Psoas muscle (tissue), 8 donors: ENCODE measurements around the gene RPS6KA3. TPM values are rescaled to one million over a fixed set of nuclear protein-coding genes. Genes with fewer than 3 reads are reported as not detected.

Source experiments
- ATAC-seq, 4 donors: fragments of 200-7000 bp; cut with Tn5 transposase; one replicate each; pipeline ENCODE4 v1.9.1; 2020; ENCODE audit warnings: moderate library complexity in 3 of 4, mild to moderate bottlenecking in 2 of 4
- DNase-seq, 2 donors: peaks; one replicate each; pipeline ENCODE4 v3.0.0-alpha.2; 2020
- H3K27ac ChIP-seq: fragments of 200-600 bp; one replicate; pipeline ENCODE4 v1.8.0; 2022
- H3K27me3 ChIP-seq, 3 donors: fragments of 200-600 bp in 1 of 3; one replicate each; pipeline versions ENCODE4 v1.6.1 to v1.8.0; 2013 to 2022; ENCODE audit warnings: low read length in 2 of 3, mild to moderate bottlenecking in 2 of 3, moderate library complexity in 1 of 3; ENCODE audit not compliant: insufficient read depth in 3 of 3
- H3K36me3 ChIP-seq, 2 donors: fragments of 200-600 bp in 1 of 2; one replicate each; pipeline versions ENCODE4 v1.6.1 to v1.8.0; 2013 to 2022; ENCODE audit warnings: low read depth in 1 of 2, mild to moderate bottlenecking in 1 of 2, moderate library complexity in 1 of 2; ENCODE audit not compliant: insufficient read depth in 1 of 2
- H3K4me1 ChIP-seq: fragments of 200-600 bp; one replicate; pipeline ENCODE4 v1.8.0; 2022
- H3K4me3 ChIP-seq: fragments of 200-600 bp; one replicate; pipeline ENCODE4 v1.8.0; 2022; ENCODE audit warnings: mild to moderate bottlenecking
- H3K9me3 ChIP-seq: fragments of 200-600 bp; one replicate; pipeline ENCODE4 v1.8.0; 2022
- WGBS, 3 donors: extraction: QIAGEN DNeasy Blood & Tissue Kit; methylation state at CpG; one replicate each; pipeline versions ENCODE4 v1.1.6 to v1.1.7; 2013; 5-methylcytosine and 5-hydroxymethylcytosine counted together
- intact Hi-C, 2 donors: fragments of 100-400 bp; cut with DNase I; formaldehyde crosslinking; loops; one replicate each; pipeline versions ENCODE4 v1.11.0 to v1.14.2; 2022
- polyA plus RNA-seq, 3 donors: library from polyadenylated mRNA; stranded (reverse); fragments of 200-250 nt; gene quantifications; one replicate each; pipeline ENCODE4 v1.2.3, GENCODE V29; 2013
- total RNA-seq, 4 donors: library from RNA; stranded (reverse); fragmentation: NEBNext Ultra II Directional in 2 of 4; extraction: Animal tissue kit (Norgen Biotek cat#: 25700) in 2 of 4; gene quantifications; one replicate each; pipeline versions ENCODE4 v1.2.1 to v1.2.4, GENCODE V29; 2021 to 2023
- TF ChIP-seq, protein P1 (sequence below): fragments of 200-600 bp; IDR thresholded peaks from one replicate; pipeline ENCODE4 v1.8.0; 2022; ENCODE audit warnings: antibody characterized with exemption
- donor health status: healthy with polysubstance abuse.
- donor health status: DM: no; HTN: no; CAD: no; lungs with moderate emphysema.
- donor health status: Bipolar disorder and iron deficiency.
- donor health status: healthy.
- donor health status: DM: yes; HTN: yes; CAD: no.
- donor health status: DM: no; HTN: no; CAD: no.
- donor health status: DM: no; HTN: no; CAD: no.
- donor health status: DM: yes; HTN: yes; CAD: no.

RPS6KA3 gene
- total and polyA plus RNA-seq, 7 donors = 35.4 to 91.9 (median 66.2) TPM

DNA sequence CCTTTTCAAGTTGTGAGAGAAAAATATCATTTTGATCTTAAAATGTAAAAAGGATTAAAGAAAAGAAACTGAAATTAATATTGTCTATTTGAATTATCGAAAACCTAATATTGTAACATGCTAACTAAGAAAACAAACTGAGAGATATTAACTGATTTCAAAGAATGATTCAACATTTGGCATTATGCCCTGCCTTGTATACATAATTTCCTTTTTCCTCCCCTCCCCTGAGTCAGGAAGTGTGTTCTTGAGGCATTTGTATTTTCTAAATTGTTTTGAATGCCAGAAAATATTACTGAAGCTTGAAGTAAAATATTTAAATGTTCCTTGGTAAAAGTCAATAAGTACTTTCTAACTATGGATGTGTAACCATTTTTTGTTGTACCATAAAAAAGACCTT is 49.4 kb downstream of the RPS6KA3 start:
- DNase-seq (no peak), ATAC-seq (no peak)
- TF ChIP-seq, protein P1, sequence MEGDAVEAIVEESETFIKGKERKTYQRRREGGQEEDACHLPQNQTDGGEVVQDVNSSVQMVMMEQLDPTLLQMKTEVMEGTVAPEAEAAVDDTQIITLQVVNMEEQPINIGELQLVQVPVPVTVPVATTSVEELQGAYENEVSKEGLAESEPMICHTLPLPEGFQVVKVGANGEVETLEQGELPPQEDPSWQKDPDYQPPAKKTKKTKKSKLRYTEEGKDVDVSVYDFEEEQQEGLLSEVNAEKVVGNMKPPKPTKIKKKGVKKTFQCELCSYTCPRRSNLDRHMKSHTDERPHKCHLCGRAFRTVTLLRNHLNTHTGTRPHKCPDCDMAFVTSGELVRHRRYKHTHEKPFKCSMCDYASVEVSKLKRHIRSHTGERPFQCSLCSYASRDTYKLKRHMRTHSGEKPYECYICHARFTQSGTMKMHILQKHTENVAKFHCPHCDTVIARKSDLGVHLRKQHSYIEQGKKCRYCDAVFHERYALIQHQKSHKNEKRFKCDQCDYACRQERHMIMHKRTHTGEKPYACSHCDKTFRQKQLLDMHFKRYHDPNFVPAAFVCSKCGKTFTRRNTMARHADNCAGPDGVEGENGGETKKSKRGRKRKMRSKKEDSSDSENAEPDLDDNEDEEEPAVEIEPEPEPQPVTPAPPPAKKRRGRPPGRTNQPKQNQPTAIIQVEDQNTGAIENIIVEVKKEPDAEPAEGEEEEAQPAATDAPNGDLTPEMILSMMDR = no peak
- H3K27me3 ChIP-seq = no peaks in the 10 kb centered on the region
- WGBS, 3 donors = 25 to 59% (median 50%) methylated on average over 1 of the region's 1 CpG
- H3K9me3 ChIP-seq = no peaks in the 10 kb centered on the region
- intact Hi-C loops = no loop called here
- no peaks in the 10 kb centered on the region for H3K36me3 ChIP-seq
- peak overlapping the region; percentile 53 for H3K4me3 ChIP-seq
- H3K4me1 ChIP-seq = peaks cover 12% of the 10 kb centered on the region
- peak overlapping the region; percentile 54 for H3K27ac ChIP-seq

GRCh38 chrX:20215565-20215964 is 51.1 kb downstream of the RPS6KA3 start:
- intact Hi-C loops = no loop called here
- Histone ChIP-seq H3K4me3 (no peak overlapping the region), H3K27me3 (peaks cover 0 to 2% (median 0%) of the 10 kb centered on the region in 3 donors), H3K27ac (peak overlapping the region; percentile 54), H3K4me1 (peaks cover 15% of the 10 kb centered on the region), H3K9me3 (no peaks in the 10 kb centered on the region), H3K36me3 (no peaks in the 10 kb centered on the region)
- DNase-seq (no peak), ATAC-seq (peak; percentile 56 to 79 (median 71))
- TF ChIP-seq, protein P1 = no peak

- 84 to 88% (median 87%) methylated on average over 6 of the region's 6 CpGs for WGBS, 3 donors
- TF ChIP-seq, protein P1 = no peak
- no peak for DNase-seq
- H3K4me1 ChIP-seq = peaks cover 25% of the 10 kb centered on the region
- H3K27ac ChIP-seq = no peak overlapping the region
- peaks cover 0 to 8% (median 0%) of the 10 kb centered on the region in 3 donors for H3K27me3 ChIP-seq
- H3K36me3 ChIP-seq = peaks cover 0 to 16% of the 10 kb centered on the region in 2 donors
- intact Hi-C loops = no loop called here
- ATAC-seq = no peak
- no peaks in the 10 kb centered on the region for H3K9me3 ChIP-seq
- H3K4me3 ChIP-seq = no peak overlapping the region
Observed at GRCh38 chrX:20212486-20213089, 54.1 kb downstream of the RPS6KA3 start.

GRCh38 chrX:20211261-20211786 is 55.4 kb downstream of the RPS6KA3 start:
- DNase-seq (no peak), ATAC-seq (no peak)
- peak overlapping the region; percentile 58 for H3K27ac ChIP-seq
- TF ChIP-seq, protein P1 = no peak
- intact Hi-C loops = no loop called here
- peaks cover 31% of the 10 kb centered on the region for H3K4me1 ChIP-seq
- H3K4me3 ChIP-seq = no peak overlapping the region
- no peaks in the 10 kb centered on the region for H3K9me3 ChIP-seq
- peaks cover 0 to 11% (median 0%) of the 10 kb centered on the region in 3 donors for H3K27me3 ChIP-seq
- WGBS, 3 donors = 57 to 64% (median 59%) methylated on average over 4 of the region's 4 CpGs
- peaks cover 0 to 17% of the 10 kb centered on the region in 2 donors for H3K36me3 ChIP-seq
